ENCODE data around the gene BAG1.
A peak's percentile ranks its signal among the peaks of the same experiment; 100 is the strongest.

Gene BAG1

GRCh38 chr9:33239921-33240320 lies 24.6 kb downstream of the BAG1 start, which contains the start of gene SPINK4:
SPINK4 (plus strand) TSS chr9:33240167; CDS start chr9:33240209, 42 bp downstream.
- FAIRE-seq, result no peak

- no peak for FAIRE-seq
Observed at GRCh38 chr9:33236571-33236970, 27.9 kb downstream of the BAG1 start.

- FAIRE-seq, result no peak
Observed at GRCh38 chr9:33234511-33235467, 29.7 kb downstream of the BAG1 start.

- peak; percentile 13 for FAIRE-seq
Observed at GRCh38 chr9:33233626-33234342, 30.7 kb downstream of the BAG1 start.

- FAIRE-seq, result no peak
Observed at GRCh38 chr9:33232815-33233214, 31.7 kb downstream of the BAG1 start.

GRCh38 chr9:33231623-33231942 lies 32.9 kb downstream of the BAG1 start:
- no peak for FAIRE-seq

- FAIRE-seq, result no peak
Observed at GRCh38 chr9:33230756-33231622, 33.5 kb downstream of the BAG1 start.

- FAIRE-seq, result no peak
Observed at GRCh38 chr9:33229359-33230114, 35.0 kb downstream of the BAG1 start.

- FAIRE-seq, result no peak
Observed at GRCh38 chr9:33228606-33229005, 35.9 kb downstream of the BAG1 start.

GRCh38 chr9:33227741-33228140 lies 36.8 kb downstream of the BAG1 start:
- FAIRE-seq, result no peak

- no peak for FAIRE-seq
Observed at GRCh38 chr9:33227008-33227398, 37.5 kb downstream of the BAG1 start.

GRCh38 chr9:33225319-33226147 lies 39.0 kb downstream of the BAG1 start:
- FAIRE-seq, result peak; percentile 98

GRCh38 chr9:33223696-33224095 lies 40.8 kb downstream of the BAG1 start:
- no peak for FAIRE-seq

GRCh38 chr9:33222031-33222430 lies 42.5 kb downstream of the BAG1 start:
- no peak for FAIRE-seq

- FAIRE-seq, result no peak
Observed at GRCh38 chr9:33221568-33221884, 43.0 kb downstream of the BAG1 start.

GRCh38 chr9:33220681-33221567 lies 43.6 kb downstream of the BAG1 start:
- FAIRE-seq, result no peak

GRCh38 chr9:33211695-33212393 lies 52.7 kb downstream of the BAG1 start:
- no peak for FAIRE-seq

GRCh38 chr9:33210006-33210715 lies 54.3 kb downstream of the BAG1 start:
- no peak for FAIRE-seq

- no peak for FAIRE-seq
Observed at GRCh38 chr9:33209394-33209793, 55.1 kb downstream of the BAG1 start.

All from islet of Langerhans (tissue), 1 donor.